ENCODE results near the gene ARHGAP42.

ARHGAP42 gene

GRCh38 chr11:100727410-100727809 is 40.3 kb downstream of the ARHGAP42 start:
- TF ChIP-seq CTCF (IDR thresholded peaks at IDR 0.05; ENCODE audit: insufficient read depth, low read length, poor library complexity, severe bottlenecking) (no peak), EZH2phosphoT487 (conservative IDR thresholded peaks at IDR 0.05; ENCODE audit: low read length) (no peak)
- Histone ChIP-seq H3K27me3 (ENCODE audit: low read length) (no peaks in the 10 kb centered on the region), H3K4me2 (ENCODE audit: low read depth, low read length, poor library complexity, severe bottlenecking) (no peak overlapping the region), H3K79me2 (ENCODE audit: insufficient read depth, low read length) (no peaks in the 10 kb centered on the region), H3K36me3 (ENCODE audit: low read length) (no peaks in the 10 kb centered on the region), H3K4me3 (ENCODE audit: insufficient read depth, low read length, poor library complexity, severe bottlenecking) (no peak overlapping the region), H3F3A (ENCODE audit: insufficient read depth) (no peaks in the 10 kb centered on the region), H3K27ac (ENCODE audit: low read depth, low read length) (no peak overlapping the region), H3K9me3 (ENCODE audit: insufficient read depth, low read length) (no peaks in the 10 kb centered on the region), H4K20me1 (ENCODE audit: low read depth, low read length) (no peaks in the 10 kb centered on the region), H3K9me2 (replicated peaks; ENCODE audit: insufficient read depth, low read length) (no peaks in the 10 kb centered on the region), H2AFZ (ENCODE audit: low read depth, low read length, severe bottlenecking) (no peak overlapping the region), H3K9ac (ENCODE audit: low read length) (no peak overlapping the region)

GRCh38 chr11:100730266-100730665 is 43.2 kb downstream of the ARHGAP42 start:
- no peaks in the 10 kb centered on the region for H3K79me2 ChIP-seq (ENCODE audit: insufficient read depth, low read length)
- no peaks in the 10 kb centered on the region for H3K27me3 ChIP-seq (ENCODE audit: low read length)
- H3K4me3 ChIP-seq (ENCODE audit: insufficient read depth, low read length, poor library complexity, severe bottlenecking) = no peak overlapping the region
- no peak overlapping the region for H3K4me2 ChIP-seq (ENCODE audit: low read depth, low read length, poor library complexity, severe bottlenecking)
- H2AFZ ChIP-seq (ENCODE audit: low read depth, low read length, severe bottlenecking) = no peak overlapping the region
- no peak overlapping the region for H3K27ac ChIP-seq (ENCODE audit: low read depth, low read length)
- H3K36me3 ChIP-seq (ENCODE audit: low read length) = no peaks in the 10 kb centered on the region
- no peak for TF ChIP-seq EZH2phosphoT487 (conservative IDR thresholded peaks at IDR 0.05; ENCODE audit: low read length)
- no peaks in the 10 kb centered on the region for H3K9me3 ChIP-seq (ENCODE audit: insufficient read depth, low read length)
- no peak overlapping the region for H3K9ac ChIP-seq (ENCODE audit: low read length)
- no peaks in the 10 kb centered on the region for H4K20me1 ChIP-seq (ENCODE audit: low read depth, low read length)
- H3K9me2 ChIP-seq (replicated peaks; ENCODE audit: insufficient read depth, low read length) = no peaks in the 10 kb centered on the region
- H3F3A ChIP-seq (ENCODE audit: insufficient read depth) = no peaks in the 10 kb centered on the region

GRCh38 chr11:100731471-100731870 is 44.4 kb downstream of the ARHGAP42 start:
- H3F3A ChIP-seq (ENCODE audit: insufficient read depth) = no peaks in the 10 kb centered on the region
- H3K27ac ChIP-seq (ENCODE audit: low read depth, low read length) = no peak overlapping the region
- no peaks in the 10 kb centered on the region for H3K36me3 ChIP-seq (ENCODE audit: low read length)
- H3K4me3 ChIP-seq (ENCODE audit: insufficient read depth, low read length, poor library complexity, severe bottlenecking) = no peak overlapping the region
- no peaks in the 10 kb centered on the region for H3K79me2 ChIP-seq (ENCODE audit: insufficient read depth, low read length)
- H4K20me1 ChIP-seq (ENCODE audit: low read depth, low read length) = no peaks in the 10 kb centered on the region
- no peak overlapping the region for H3K4me2 ChIP-seq (ENCODE audit: low read depth, low read length, poor library complexity, severe bottlenecking)
- no peaks in the 10 kb centered on the region for H3K9me3 ChIP-seq (ENCODE audit: insufficient read depth, low read length)
- no peaks in the 10 kb centered on the region for H3K9me2 ChIP-seq (replicated peaks; ENCODE audit: insufficient read depth, low read length)
- no peaks in the 10 kb centered on the region for H3K27me3 ChIP-seq (ENCODE audit: low read length)
- H3K9ac ChIP-seq (ENCODE audit: low read length) = no peak overlapping the region
- TF ChIP-seq CTCF (IDR thresholded peaks at IDR 0.05; ENCODE audit: insufficient read depth, low read length, poor library complexity, severe bottlenecking) (no peak), EZH2phosphoT487 (conservative IDR thresholded peaks at IDR 0.05; ENCODE audit: low read length) (no peak)
- no peak overlapping the region for H2AFZ ChIP-seq (ENCODE audit: low read depth, low read length, severe bottlenecking)

- H3K4me2 ChIP-seq (ENCODE audit: low read depth, low read length, poor library complexity, severe bottlenecking) = no peak overlapping the region
- H3F3A ChIP-seq (ENCODE audit: insufficient read depth) = no peaks in the 10 kb centered on the region
- H3K9me2 ChIP-seq (replicated peaks; ENCODE audit: insufficient read depth, low read length) = no peaks in the 10 kb centered on the region
- no peaks in the 10 kb centered on the region for H4K20me1 ChIP-seq (ENCODE audit: low read depth, low read length)
- no peaks in the 10 kb centered on the region for H3K9me3 ChIP-seq (ENCODE audit: insufficient read depth, low read length)
- H3K4me3 ChIP-seq (ENCODE audit: insufficient read depth, low read length, poor library complexity, severe bottlenecking) = no peak overlapping the region
- no peaks in the 10 kb centered on the region for H3K36me3 ChIP-seq (ENCODE audit: low read length)
- H3K27ac ChIP-seq (ENCODE audit: low read depth, low read length) = no peak overlapping the region
- no peak overlapping the region for H2AFZ ChIP-seq (ENCODE audit: low read depth, low read length, severe bottlenecking)
- H3K79me2 ChIP-seq (ENCODE audit: insufficient read depth, low read length) = no peaks in the 10 kb centered on the region
- no peak overlapping the region for H3K9ac ChIP-seq (ENCODE audit: low read length)
- TF ChIP-seq CTCF (IDR thresholded peaks at IDR 0.05; ENCODE audit: insufficient read depth, low read length, poor library complexity, severe bottlenecking) (no peak), EZH2phosphoT487 (conservative IDR thresholded peaks at IDR 0.05; ENCODE audit: low read length) (no peak)
- H3K27me3 ChIP-seq (ENCODE audit: low read length) = no peaks in the 10 kb centered on the region
These were observed 45.9 kb downstream of the ARHGAP42 start for GRCh38 chr11:100732949-100733348.

Measured in SU-DHL-6 (cell line).